GM12878 (cell line): ENCODE results near the gene C1orf198. TPM values are rescaled to one million over a fixed set of nuclear protein-coding genes. Genes with fewer than 3 reads are reported as not detected.

Experiments used
- GATAD2B ChIP-seq: fragments of 450-650 bp; conservative IDR thresholded peaks from 2 replicates; pipeline ENCODE4 v1.6.1; 2017; ENCODE audit warnings: low read depth, mild to moderate bottlenecking, moderate library complexity
- MLLT1 ChIP-seq: fragments of 450-650 bp; IDR thresholded peaks from 2 replicates; pipeline ENCODE4 v1.6.1; 2016; ENCODE audit warnings: mild to moderate bottlenecking
- MYB ChIP-seq: fragments of 150-350 bp; IDR thresholded peaks from 2 replicates; pipeline ENCODE4 v1.6.1; 2014; ENCODE audit warnings: mild to moderate bottlenecking, low read depth, low read length, borderline replicate concordance
- RELB ChIP-seq: fragments of 450-650 bp; IDR thresholded peaks from 2 replicates; pipeline ENCODE4 v1.6.1; 2017; ENCODE audit warnings: low read depth, mild to moderate bottlenecking, moderate library complexity
- SKIL ChIP-seq: fragments of 450-650 bp; IDR thresholded peaks from 2 replicates; pipeline ENCODE4 v1.6.1; 2017; ENCODE audit warnings: mild to moderate bottlenecking, low read depth, inconsistent platforms; ENCODE audit not compliant: poor library complexity, severe bottlenecking
- SMAD1 ChIP-seq: fragments of 450-650 bp; IDR thresholded peaks from 2 replicates; pipeline ENCODE4 v1.6.1; 2018; ENCODE audit warnings: mild to moderate bottlenecking, low read depth; ENCODE audit not compliant: partially characterized antibody
- ZBTB40 ChIP-seq: fragments of 450-650 bp; IDR thresholded peaks from 2 replicates; pipeline ENCODE4 v1.6.1; 2016; ENCODE audit warnings: mild to moderate bottlenecking, moderate library complexity, borderline replicate concordance
- ZNF24 ChIP-seq: fragments of 450-650 bp; IDR thresholded peaks from 2 replicates; pipeline ENCODE4 v1.6.1; 2017; ENCODE audit warnings: antibody characterized with exemption, mild to moderate bottlenecking
- polyA plus RNA-seq, 11 experiments: library from polyadenylated mRNA; depleted of rRNA in 4 of 11; unstranded in 6 of 11; stranded (reverse) in 5 of 11; fragments of >200 nt; fragmentation: Nextera tagmentation in 4 of 11; fragmentation: Illumina TruSeq in 1 of 11; extraction: Ambion mirVana in 4 of 11; extraction: Trizol in 1 of 11; gene quantifications; 1 replicate in 1 of 11; 2 replicates in 10 of 11; pipeline versions ENCODE4 v1.2.1 to v1.2.3, GENCODE V29; 2011 to 2016; ENCODE audit warnings: inconsistent platforms in 2 of 11, missing spikeins in 2 of 11, low read depth in 1 of 11
- total RNA-seq, 4 experiments: library from RNA; depleted of rRNA in 3 of 4; stranded (reverse); fragments of >200 nt in 3 of 4; fragmentation: Illumina TruSeq in 1 of 4; extraction: Trizol in 1 of 4; gene quantifications; 2 replicates each; pipeline versions ENCODE4 v1.2.1 to v1.2.3, GENCODE V29; 2013 to 2021

Gene C1orf198
- total and polyA plus RNA-seq, 10 of the 15 experiments (the other 5 are each of a cell fraction or from before 2014, with no cell fraction given) = 0.16 to 2.8 (median 1.1) TPM

GRCh38 chr1:230826166-230826875 lies 42.0 kb downstream of the C1orf198 start (continued):
- TF ChIP-seq ZBTB40 (no peak), ZNF24 (no peak), MYB (no peak), SKIL (no peak), SMAD1 (no peak), RELB (no peak), GATAD2B (no peak), MLLT1 (no peak)
